Body of pancreas (tissue), 4 donors: ENCODE results near the gene GNAS-AS1.

Experiments used
- POLR2A ChIP-seq, 3 donors: fragments of 450-650 bp; IDR thresholded peaks; one replicate each; pipeline ENCODE4 v1.6.1; 2016; ENCODE audit warnings: antibody characterized with exemption in 3 of 3, mild to moderate bottlenecking in 2 of 3
- TF ChIP-seq, protein P1 (sequence below), 7 experiments: fragments of 450-650 bp in 4 of 7; fragments of 200-600 bp in 3 of 7; sonication (generic) in 3 of 7; IDR thresholded peaks; one replicate each; pipeline ENCODE4 v1.5.1; 2016 to 2019; ENCODE audit warnings: antibody characterized with exemption in 7 of 7

DNA sequence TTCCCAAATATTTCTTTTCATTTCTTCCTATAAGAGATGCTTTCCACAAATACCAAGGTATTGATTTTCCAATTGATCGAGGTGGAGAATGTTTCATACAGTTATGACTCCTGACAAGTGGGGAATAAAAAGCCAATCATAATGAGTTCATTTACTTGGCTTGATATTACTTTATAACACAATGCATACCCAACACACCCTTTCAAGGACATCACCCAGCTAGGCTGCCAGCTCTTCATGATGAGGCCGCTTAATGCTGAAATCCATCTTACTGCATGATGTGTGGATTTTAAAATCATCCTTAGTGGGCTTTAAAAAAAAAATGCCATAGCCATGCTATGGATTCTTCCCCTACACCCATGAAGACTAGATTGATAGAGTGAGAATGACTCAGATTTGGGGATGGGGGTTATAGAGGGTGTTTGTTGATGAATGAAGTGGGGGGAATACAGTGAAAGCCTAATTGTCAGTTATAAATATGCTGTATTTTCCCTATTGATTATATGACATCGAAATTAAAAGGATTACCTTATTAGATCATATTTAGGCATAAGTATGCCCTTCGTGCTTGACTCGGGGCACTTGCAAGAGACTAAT, 75.9 kb downstream of the GNAS-AS1 start:
- TF ChIP-seq, protein P1, sequence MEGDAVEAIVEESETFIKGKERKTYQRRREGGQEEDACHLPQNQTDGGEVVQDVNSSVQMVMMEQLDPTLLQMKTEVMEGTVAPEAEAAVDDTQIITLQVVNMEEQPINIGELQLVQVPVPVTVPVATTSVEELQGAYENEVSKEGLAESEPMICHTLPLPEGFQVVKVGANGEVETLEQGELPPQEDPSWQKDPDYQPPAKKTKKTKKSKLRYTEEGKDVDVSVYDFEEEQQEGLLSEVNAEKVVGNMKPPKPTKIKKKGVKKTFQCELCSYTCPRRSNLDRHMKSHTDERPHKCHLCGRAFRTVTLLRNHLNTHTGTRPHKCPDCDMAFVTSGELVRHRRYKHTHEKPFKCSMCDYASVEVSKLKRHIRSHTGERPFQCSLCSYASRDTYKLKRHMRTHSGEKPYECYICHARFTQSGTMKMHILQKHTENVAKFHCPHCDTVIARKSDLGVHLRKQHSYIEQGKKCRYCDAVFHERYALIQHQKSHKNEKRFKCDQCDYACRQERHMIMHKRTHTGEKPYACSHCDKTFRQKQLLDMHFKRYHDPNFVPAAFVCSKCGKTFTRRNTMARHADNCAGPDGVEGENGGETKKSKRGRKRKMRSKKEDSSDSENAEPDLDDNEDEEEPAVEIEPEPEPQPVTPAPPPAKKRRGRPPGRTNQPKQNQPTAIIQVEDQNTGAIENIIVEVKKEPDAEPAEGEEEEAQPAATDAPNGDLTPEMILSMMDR (IDR thresholded peaks at IDR 0.05), result no peak
- TF ChIP-seq POLR2A (IDR thresholded peaks at IDR 0.05), result no peak
